ENCODE results near the gene CCDC144A.

GRCh38 chr17:16652252-16652651 is 37.8 kb upstream of the CCDC144A start:
- TF ChIP-seq SIN3A (IDR thresholded peaks at IDR 0.05; ENCODE audit: borderline replicate concordance, insufficient read depth, low read length), result no peak
- TF ChIP-seq POLR2AphosphoS5 (IDR thresholded peaks at IDR 0.05; ENCODE audit: low read depth, low read length), result no peak
- TF ChIP-seq REST (IDR thresholded peaks at IDR 0.05; ENCODE audit: insufficient read depth in 1 of 2, low read depth in 2 of 2, low read length in 2 of 2), result no peak
